Measurements from ENCODE around the gene BMI1. TPM values are rescaled to one million over a fixed set of nuclear protein-coding genes. Genes with fewer than 3 reads are reported as not detected.

Gene BMI1
- total RNA-seq, 1 experiment from 2014 or later = 81.1 TPM

DNA sequence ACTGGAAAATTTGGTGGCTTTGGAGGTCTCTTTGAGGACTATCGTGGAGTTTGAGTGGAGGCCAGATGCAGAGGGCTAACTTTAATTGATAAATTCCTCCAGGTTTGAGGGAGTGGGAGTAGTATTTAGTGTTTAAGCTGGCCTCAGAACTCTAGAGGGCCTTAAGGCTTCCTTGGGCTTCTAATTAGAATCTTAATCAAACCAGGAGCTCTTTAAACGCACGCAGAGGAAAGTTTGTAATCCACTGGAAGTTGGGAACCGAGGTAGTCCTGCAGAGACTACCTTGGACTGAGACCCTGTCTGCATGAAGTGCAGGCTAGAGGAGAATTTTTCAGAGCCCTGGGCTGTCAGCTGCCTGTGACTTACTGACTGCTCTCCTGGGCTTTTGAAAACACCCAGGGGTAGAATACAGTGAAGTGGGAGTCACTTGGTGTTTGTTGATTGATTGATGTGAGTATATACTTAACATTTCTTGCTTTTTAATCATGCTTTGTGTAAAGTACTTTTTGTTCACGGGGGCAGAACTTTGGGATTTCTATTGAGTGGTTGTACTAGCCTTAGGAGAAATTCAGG, 30.3 kb downstream of the BMI1 start:
- DNase-seq (ENCODE audit: low read depth, low spot score) (no peak), ATAC-seq (no peak)
- Histone ChIP-seq H3K9me3 (ENCODE audit: control insufficient read depth in 1 of 2, insufficient read depth in 1 of 2, low read depth in 1 of 2, low read length in 2 of 2) (no peaks in the 10 kb centered on the region), H4K20me1 (ENCODE audit: insufficient read depth) (no peaks in the 10 kb centered on the region), H3K9me2 (ENCODE audit: insufficient read depth) (no peaks in the 10 kb centered on the region), H3K4me2 (ENCODE audit: low read length) (no peak overlapping the region), H3K4me1 (ENCODE audit: control insufficient read depth in 1 of 2, insufficient read depth in 2 of 2, low read length in 2 of 2) (no peaks in the 10 kb centered on the region), H2AFZ (ENCODE audit: low read depth, low read length, poor library complexity, severe bottlenecking) (peak overlapping the region; percentile 67), H3K9ac (ENCODE audit: low read length) (no peak overlapping the region), H3K36me3 (ENCODE audit: control insufficient read depth in 1 of 2, insufficient read depth in 2 of 2, low read length in 2 of 2) (no peaks in the 10 kb centered on the region), H3K27ac (ENCODE audit: low read depth, low read length) (no peak overlapping the region), H3K27me3 (ENCODE audit: insufficient read depth, low read length) (no peaks in the 10 kb centered on the region), H3K79me2 (ENCODE audit: insufficient read depth, low read length) (no peaks in the 10 kb centered on the region), H3K4me3 (replicated peaks in 1 of 2; ENCODE audit: low read depth in 1 of 2, low read length in 2 of 2) (no peak overlapping the region)
- intact Hi-C loops (cut with micrococcal nuclease) = no loop called here
- CTCF ChIA-PET = no interaction called here
- RAD21 ChIA-PET (ENCODE audit: low non-redundant PET in 1 of 2, low total read pairs in 2 of 2, uncharacterized antibody in 2 of 2, unreplicated experiment in 2 of 2) = no interaction called here
- BruUV-seq (replicated peaks) = no TSS peak
- POLR2A ChIA-PET = no interaction called here
- TF ChIP-seq ZFX (IDR thresholded peaks at IDR 0.05) (no peak), ELF1 (IDR thresholded peaks at IDR 0.05; ENCODE audit: borderline replicate concordance, low read depth) (no peak), SIN3A (IDR thresholded peaks at IDR 0.05; ENCODE audit: low read depth) (no peak), SRF (IDR thresholded peaks at IDR 0.05; ENCODE audit: low read depth) (no peak)

DNA sequence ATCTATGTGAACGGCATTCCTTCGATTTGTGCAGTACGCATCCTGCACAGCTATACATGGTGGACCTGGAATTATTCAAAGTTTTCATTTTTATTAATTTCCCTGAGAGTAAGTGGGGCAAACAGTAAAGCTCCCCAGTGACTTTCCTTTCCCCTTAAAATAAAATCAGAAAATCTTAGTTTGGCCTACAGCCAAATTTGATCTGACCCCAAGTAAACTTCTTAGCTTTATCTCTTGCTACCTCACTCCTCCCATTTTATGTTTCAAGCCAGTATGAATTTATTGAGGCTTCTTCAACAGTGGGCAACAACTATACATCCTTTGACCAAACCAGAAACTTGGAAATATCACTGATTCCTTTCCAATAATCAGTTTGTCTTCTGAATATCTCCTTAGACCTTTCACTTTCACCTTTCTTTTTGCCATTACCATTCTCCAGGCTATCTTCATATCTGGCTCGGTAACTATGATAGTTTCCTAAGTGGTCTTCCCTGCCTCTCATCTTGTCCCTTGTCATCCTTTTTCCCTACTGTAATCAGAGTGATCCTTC, 35.5 kb downstream of the BMI1 start:
- H3K4me2 ChIP-seq (ENCODE audit: low read length) = no peak overlapping the region
- H4K20me1 ChIP-seq (ENCODE audit: insufficient read depth) = no peaks in the 10 kb centered on the region
- H3K9ac ChIP-seq (ENCODE audit: low read length) = no peak overlapping the region
- H3K4me3 ChIP-seq (replicated peaks in 1 of 2; ENCODE audit: low read depth in 1 of 2, low read length in 2 of 2) = no peak overlapping the region
- no peaks in the 10 kb centered on the region for H3K36me3 ChIP-seq (ENCODE audit: control insufficient read depth in 1 of 2, insufficient read depth in 2 of 2, low read length in 2 of 2)
- ChIA-PET RAD21 (ENCODE audit: low non-redundant PET in 1 of 2, low total read pairs in 2 of 2, uncharacterized antibody in 2 of 2, unreplicated experiment in 2 of 2) (no interaction called here), POLR2A (no interaction called here), CTCF (no interaction called here)
- no peaks in the 10 kb centered on the region for H3K79me2 ChIP-seq (ENCODE audit: insufficient read depth, low read length)
- ATAC-seq (no peak), DNase-seq (ENCODE audit: low read depth, low spot score) (no peak)
- no peak overlapping the region for H3K27ac ChIP-seq (ENCODE audit: low read depth, low read length)
- no peaks in the 10 kb centered on the region for H3K9me2 ChIP-seq (ENCODE audit: insufficient read depth)
- intact Hi-C loops (cut with micrococcal nuclease) = no loop called here
- H2AFZ ChIP-seq (ENCODE audit: low read depth, low read length, poor library complexity, severe bottlenecking) = peak overlapping the region; percentile 1
- BruUV-seq (replicated peaks) = no TSS peak
- no peaks in the 10 kb centered on the region for H3K4me1 ChIP-seq (ENCODE audit: control insufficient read depth in 1 of 2, insufficient read depth in 2 of 2, low read length in 2 of 2)
- no peaks in the 10 kb centered on the region for H3K27me3 ChIP-seq (ENCODE audit: insufficient read depth, low read length)
- H3K9me3 ChIP-seq (ENCODE audit: control insufficient read depth in 1 of 2, insufficient read depth in 1 of 2, low read depth in 1 of 2, low read length in 2 of 2) = no peaks in the 10 kb centered on the region
- TF ChIP-seq ZNF274 (IDR thresholded peaks at IDR 0.05; ENCODE audit: low read depth, low read length) = no peak
- TF ChIP-seq CBX3 (IDR thresholded peaks at IDR 0.05; ENCODE audit: low read depth) = no peak
- no peak for TF ChIP-seq EGR1 (IDR thresholded peaks at IDR 0.05; ENCODE audit: low read depth)
- TF ChIP-seq, protein P1, sequence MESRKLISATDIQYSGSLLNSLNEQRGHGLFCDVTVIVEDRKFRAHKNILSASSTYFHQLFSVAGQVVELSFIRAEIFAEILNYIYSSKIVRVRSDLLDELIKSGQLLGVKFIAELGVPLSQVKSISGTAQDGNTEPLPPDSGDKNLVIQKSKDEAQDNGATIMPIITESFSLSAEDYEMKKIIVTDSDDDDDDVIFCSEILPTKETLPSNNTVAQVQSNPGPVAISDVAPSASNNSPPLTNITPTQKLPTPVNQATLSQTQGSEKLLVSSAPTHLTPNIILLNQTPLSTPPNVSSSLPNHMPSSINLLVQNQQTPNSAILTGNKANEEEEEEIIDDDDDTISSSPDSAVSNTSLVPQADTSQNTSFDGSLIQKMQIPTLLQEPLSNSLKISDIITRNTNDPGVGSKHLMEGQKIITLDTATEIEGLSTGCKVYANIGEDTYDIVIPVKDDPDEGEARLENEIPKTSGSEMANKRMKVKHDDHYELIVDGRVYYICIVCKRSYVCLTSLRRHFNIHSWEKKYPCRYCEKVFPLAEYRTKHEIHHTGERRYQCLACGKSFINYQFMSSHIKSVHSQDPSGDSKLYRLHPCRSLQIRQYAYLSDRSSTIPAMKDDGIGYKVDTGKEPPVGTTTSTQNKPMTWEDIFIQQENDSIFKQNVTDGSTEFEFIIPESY (IDR thresholded peaks at IDR 0.05; ENCODE audit: extremely low read depth, insufficient replicate concordance, low read length) = no peak
- no peak for TF ChIP-seq POLR2AphosphoS5 (IDR thresholded peaks at IDR 0.05; ENCODE audit: low read depth, low read length)
- TF ChIP-seq POLR2A (IDR thresholded peaks at IDR 0.05; ENCODE audit: borderline replicate concordance, extremely low read depth, insufficient read depth, insufficient read length) = no peak
- no peak for TF ChIP-seq EZH2phosphoT487 (IDR thresholded peaks at IDR 0.05; ENCODE audit: borderline replicate concordance)
- TF ChIP-seq, protein P2, sequence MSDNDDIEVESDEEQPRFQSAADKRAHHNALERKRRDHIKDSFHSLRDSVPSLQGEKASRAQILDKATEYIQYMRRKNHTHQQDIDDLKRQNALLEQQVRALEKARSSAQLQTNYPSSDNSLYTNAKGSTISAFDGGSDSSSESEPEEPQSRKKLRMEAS (IDR thresholded peaks at IDR 0.05) = no peak
- TF ChIP-seq YY1 (IDR thresholded peaks at IDR 0.05; ENCODE audit: extremely low read depth, insufficient replicate concordance, low read depth, low read length) = no peak
- TF ChIP-seq EZH2 (IDR thresholded peaks at IDR 0.05) = no peak
- TF ChIP-seq SRF (IDR thresholded peaks at IDR 0.05; ENCODE audit: low read depth) = no peak
- TF ChIP-seq SP1 (IDR thresholded peaks at IDR 0.05; ENCODE audit: low read depth) = no peak
- no peak for TF ChIP-seq SIN3A (IDR thresholded peaks at IDR 0.05; ENCODE audit: low read depth)
- TF ChIP-seq RAD21 (IDR thresholded peaks at IDR 0.05; ENCODE audit: low read depth) = no peak
- no peak for TF ChIP-seq CEBPB (IDR thresholded peaks at IDR 0.05; ENCODE audit: low read depth)
- no peak for TF ChIP-seq FOSL1 (IDR thresholded peaks at IDR 0.05; ENCODE audit: low read depth)
- TF ChIP-seq, protein P3, sequence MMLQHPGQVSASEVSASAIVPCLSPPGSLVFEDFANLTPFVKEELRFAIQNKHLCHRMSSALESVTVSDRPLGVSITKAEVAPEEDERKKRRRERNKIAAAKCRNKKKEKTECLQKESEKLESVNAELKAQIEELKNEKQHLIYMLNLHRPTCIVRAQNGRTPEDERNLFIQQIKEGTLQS (IDR thresholded peaks at IDR 0.05) = no peak
- no peak for TF ChIP-seq JUND (IDR thresholded peaks at IDR 0.05)
- no peak for TF ChIP-seq ELF1 (IDR thresholded peaks at IDR 0.05; ENCODE audit: borderline replicate concordance, low read depth)
